Measurements from ENCODE around the gene MYCL. TPM values are rescaled to one million over a fixed set of nuclear protein-coding genes. Genes with fewer than 3 reads are reported as not detected.

The MYCL gene
- polyA plus RNA-seq, 3 donors = 24.8 to 84.0 (median 74.7) TPM

DNA sequence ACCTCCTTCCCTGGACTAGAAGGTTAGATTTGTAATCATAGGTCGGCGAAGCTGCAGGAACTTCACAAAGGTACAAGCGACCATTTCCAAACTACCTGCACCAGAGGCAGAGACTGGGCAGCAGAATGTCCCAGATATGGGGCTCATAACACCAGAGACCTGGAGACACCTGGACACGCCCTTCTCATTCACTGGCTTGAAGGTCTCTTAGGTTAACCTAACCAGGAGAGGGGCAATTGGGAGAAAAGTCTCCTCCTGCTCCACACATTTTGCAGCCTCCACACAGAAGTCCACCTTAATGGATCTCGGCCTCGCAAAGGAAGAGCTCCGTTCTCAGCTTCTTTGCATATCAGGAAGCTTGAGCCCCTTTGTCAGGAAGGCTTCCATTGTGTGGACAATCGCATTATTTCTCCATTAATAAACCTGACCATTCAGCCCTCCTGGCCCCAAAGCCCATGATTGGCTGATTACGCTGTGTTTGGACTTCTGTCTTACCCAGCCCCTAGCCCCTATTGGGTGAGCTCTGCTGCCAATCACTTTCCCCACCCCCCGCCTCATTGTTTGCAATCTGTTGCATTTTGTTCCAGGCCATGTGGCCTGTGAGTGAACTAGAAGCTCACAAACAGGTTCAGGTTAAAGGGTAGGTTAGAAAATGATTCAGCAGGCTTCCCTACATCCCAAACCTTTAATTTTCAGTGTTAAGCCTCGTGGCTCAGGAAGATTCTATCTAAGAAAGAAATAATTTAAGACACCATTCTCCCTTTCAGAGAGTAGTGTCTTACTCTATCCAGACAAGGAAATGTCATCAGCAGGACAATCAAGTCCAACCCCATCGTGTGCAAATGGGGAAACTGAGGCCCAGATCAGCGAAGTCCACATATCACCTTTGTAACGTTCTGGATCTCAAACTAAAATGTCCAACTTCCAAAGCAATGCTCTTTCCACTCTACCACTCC lies 2.8 kb downstream of the MYCL start:
- H3K4me1 ChIP-seq (ENCODE audit: control insufficient read depth in 1 of 2, insufficient read depth in 2 of 2, low read length in 2 of 2) = peaks cover 77 to 83% of the 10 kb centered on the region in 2 donors
- H3K27ac Mint-ChIP-seq = no peak overlapping the region
- no peaks in the 10 kb centered on the region for H3K9me3 ChIP-seq (replicated peaks in 1 of 2; ENCODE audit: control insufficient read depth in 1 of 2, insufficient read depth in 1 of 2, low read length in 2 of 2)
- TF ChIP-seq, protein P1, sequence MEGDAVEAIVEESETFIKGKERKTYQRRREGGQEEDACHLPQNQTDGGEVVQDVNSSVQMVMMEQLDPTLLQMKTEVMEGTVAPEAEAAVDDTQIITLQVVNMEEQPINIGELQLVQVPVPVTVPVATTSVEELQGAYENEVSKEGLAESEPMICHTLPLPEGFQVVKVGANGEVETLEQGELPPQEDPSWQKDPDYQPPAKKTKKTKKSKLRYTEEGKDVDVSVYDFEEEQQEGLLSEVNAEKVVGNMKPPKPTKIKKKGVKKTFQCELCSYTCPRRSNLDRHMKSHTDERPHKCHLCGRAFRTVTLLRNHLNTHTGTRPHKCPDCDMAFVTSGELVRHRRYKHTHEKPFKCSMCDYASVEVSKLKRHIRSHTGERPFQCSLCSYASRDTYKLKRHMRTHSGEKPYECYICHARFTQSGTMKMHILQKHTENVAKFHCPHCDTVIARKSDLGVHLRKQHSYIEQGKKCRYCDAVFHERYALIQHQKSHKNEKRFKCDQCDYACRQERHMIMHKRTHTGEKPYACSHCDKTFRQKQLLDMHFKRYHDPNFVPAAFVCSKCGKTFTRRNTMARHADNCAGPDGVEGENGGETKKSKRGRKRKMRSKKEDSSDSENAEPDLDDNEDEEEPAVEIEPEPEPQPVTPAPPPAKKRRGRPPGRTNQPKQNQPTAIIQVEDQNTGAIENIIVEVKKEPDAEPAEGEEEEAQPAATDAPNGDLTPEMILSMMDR (IDR thresholded peaks at IDR 0.05) = no peak
- peaks cover 81% of the 10 kb centered on the region for H3K4me1 Mint-ChIP-seq
- peaks cover 0 to 2% (median 0%) of the 10 kb centered on the region in 7 donors for H3K9me3 Mint-ChIP-seq
- peak overlapping the region; percentile 85 to 91 (median 89) for H3K4me3 ChIP-seq (replicated peaks in 1 of 3; ENCODE audit: low read depth in 2 of 3, low read length in 3 of 3)
- peak in 1 of 3 donors; percentile 60 for DNase-seq
- no peak overlapping the region for H2AFZ ChIP-seq (ENCODE audit: insufficient read depth, low read depth, low read length, poor library complexity, severe bottlenecking)
- H3K4me3 Mint-ChIP-seq = peak overlapping the region; percentile 93 to 98
- H3K27ac ChIP-seq (ENCODE audit: low read depth in 1 of 2, low read length in 2 of 2) = no peak overlapping the region
- H3K27me3 ChIP-seq (ENCODE audit: control insufficient read depth in 2 of 2, insufficient read depth in 2 of 2, low read length in 2 of 2) = no peaks in the 10 kb centered on the region
- H3K27me3 Mint-ChIP-seq (ENCODE audit: low read depth in 3 of 3) = peaks cover 3 to 20% (median 8%) of the 10 kb centered on the region in 3 donors
- H3K36me3 Mint-ChIP-seq = peaks cover 40 to 42% of the 10 kb centered on the region in 2 donors
- peak overlapping the region; percentile 92 for H3K4me2 ChIP-seq (replicated peaks; ENCODE audit: extremely low read depth, low read length, poor library complexity, severe bottlenecking)
- no peak overlapping the region for H3K9ac ChIP-seq (ENCODE audit: insufficient read depth, low read length, poor library complexity, severe bottlenecking)
- peaks cover 31 to 32% of the 10 kb centered on the region in 2 donors for H3K36me3 ChIP-seq (replicated peaks in 1 of 2; ENCODE audit: control insufficient read depth in 1 of 2, insufficient read depth in 2 of 2, low read length in 2 of 2)
- 67% methylated on average over 6 of the region's 14 CpGs for WGBS (ENCODE audit: insufficient coverage)
- peaks cover 73% of the 10 kb centered on the region for H3K79me2 ChIP-seq (ENCODE audit: insufficient read depth, low read length)
- peaks cover 71% of the 10 kb centered on the region for H4K20me1 ChIP-seq (ENCODE audit: insufficient read depth, low read length)
- intact Hi-C loops (cut with micrococcal nuclease) = no loop called here

DNA sequence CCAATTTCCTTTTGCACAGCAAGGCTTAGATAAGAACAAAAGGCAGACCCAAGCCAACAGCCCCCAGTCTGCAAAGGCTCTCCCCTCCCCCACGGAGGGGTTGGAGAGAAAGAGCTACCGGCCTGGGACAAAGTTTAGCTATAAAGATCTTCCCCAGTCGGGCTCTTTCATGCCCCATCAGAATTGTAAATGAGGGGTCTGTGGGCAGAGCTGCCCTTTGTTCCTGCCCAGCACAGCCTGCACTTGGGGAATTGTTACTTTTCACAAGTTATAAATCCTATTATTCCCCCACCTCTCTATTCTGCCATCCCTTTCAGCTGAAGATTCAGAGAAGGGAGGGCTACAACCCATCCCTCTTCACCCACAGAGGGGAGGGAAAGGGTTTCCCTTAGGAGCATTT lies 3.5 kb downstream of the MYCL start:
- no peaks in the 10 kb centered on the region for H3K27me3 ChIP-seq (ENCODE audit: control insufficient read depth in 2 of 2, insufficient read depth in 2 of 2, low read length in 2 of 2)
- H3K27me3 Mint-ChIP-seq (ENCODE audit: low read depth in 3 of 3) = peaks cover 1 to 18% (median 7%) of the 10 kb centered on the region in 3 donors

More for the DNA sequence above, 3.5 kb downstream of the MYCL start:
- Mint-ChIP-seq H3K36me3 (peaks cover 40 to 48% of the 10 kb centered on the region in 2 donors), H3K4me3 (peak overlapping the region in 1 of 2 donors; percentile 98), H3K9me3 (no peaks in the 10 kb centered on the region), H3K4me1 (peaks cover 81% of the 10 kb centered on the region), H3K27ac (no peak overlapping the region)
- intact Hi-C loops (cut with micrococcal nuclease) = no loop called here
- H3K27ac ChIP-seq (ENCODE audit: low read depth in 1 of 2, low read length in 2 of 2) = no peak overlapping the region
- H2AFZ ChIP-seq (ENCODE audit: insufficient read depth, low read depth, low read length, poor library complexity, severe bottlenecking) = no peak overlapping the region
- H3K4me3 ChIP-seq (replicated peaks in 1 of 3; ENCODE audit: low read depth in 2 of 3, low read length in 3 of 3) = peak overlapping the region in 1 of 3 experiments; percentile 91
- H4K20me1 ChIP-seq (ENCODE audit: insufficient read depth, low read length) = peaks cover 73% of the 10 kb centered on the region
- H3K4me2 ChIP-seq (replicated peaks; ENCODE audit: extremely low read depth, low read length, poor library complexity, severe bottlenecking) = peak overlapping the region; percentile 92
- H3K79me2 ChIP-seq (ENCODE audit: insufficient read depth, low read length) = peaks cover 73% of the 10 kb centered on the region
- H3K36me3 ChIP-seq (replicated peaks in 1 of 2; ENCODE audit: control insufficient read depth in 1 of 2, insufficient read depth in 2 of 2, low read length in 2 of 2) = peaks cover 31 to 35% of the 10 kb centered on the region in 2 donors
- peaks cover 83 to 89% of the 10 kb centered on the region in 2 donors for H3K4me1 ChIP-seq (ENCODE audit: control insufficient read depth in 1 of 2, insufficient read depth in 2 of 2, low read length in 2 of 2)
- no peaks in the 10 kb centered on the region for H3K9me3 ChIP-seq (replicated peaks in 1 of 2; ENCODE audit: control insufficient read depth in 1 of 2, insufficient read depth in 1 of 2, low read length in 2 of 2)
- WGBS (ENCODE audit: insufficient coverage) = no CpG with 5 or more reads among the region's 3 CpGs
- no peak for DNase-seq
- TF ChIP-seq, protein P1 (IDR thresholded peaks at IDR 0.05) = no peak
- H3K9ac ChIP-seq (ENCODE audit: insufficient read depth, low read length, poor library complexity, severe bottlenecking) = no peak overlapping the region
